GM18498 (cell line): Measurements from ENCODE around the gene MCC.

Source experiments
- ATAC-seq: cut with Tn5 transposase; IDR thresholded peaks from one replicate; pipeline ENCODE4 v1.9.1; 2021; ENCODE audit warnings: mild to moderate bottlenecking, moderate library complexity; ENCODE audit not compliant: unreplicated experiment

Gene MCC

DNA sequence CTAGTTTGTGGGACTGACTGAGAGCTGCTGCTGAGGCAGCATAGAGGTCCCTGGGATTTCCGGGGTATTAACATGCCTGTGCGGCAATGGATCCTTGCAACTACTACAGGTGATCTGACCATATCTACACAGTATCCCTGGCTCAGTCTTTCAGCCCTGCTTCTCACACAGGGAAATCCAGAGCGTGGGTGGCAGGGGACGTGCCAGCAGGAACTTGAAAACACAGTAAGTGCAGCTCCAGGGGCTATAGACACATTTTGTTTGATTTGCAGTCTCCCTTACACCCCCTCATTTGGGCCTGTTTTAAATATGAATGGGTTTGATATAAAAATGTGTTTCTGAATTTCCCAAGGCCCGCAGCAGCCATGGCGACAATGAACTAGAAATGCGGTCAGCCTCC lies 302.2 kb downstream of the MCC start:
- ATAC-seq, result no peak

DNA sequence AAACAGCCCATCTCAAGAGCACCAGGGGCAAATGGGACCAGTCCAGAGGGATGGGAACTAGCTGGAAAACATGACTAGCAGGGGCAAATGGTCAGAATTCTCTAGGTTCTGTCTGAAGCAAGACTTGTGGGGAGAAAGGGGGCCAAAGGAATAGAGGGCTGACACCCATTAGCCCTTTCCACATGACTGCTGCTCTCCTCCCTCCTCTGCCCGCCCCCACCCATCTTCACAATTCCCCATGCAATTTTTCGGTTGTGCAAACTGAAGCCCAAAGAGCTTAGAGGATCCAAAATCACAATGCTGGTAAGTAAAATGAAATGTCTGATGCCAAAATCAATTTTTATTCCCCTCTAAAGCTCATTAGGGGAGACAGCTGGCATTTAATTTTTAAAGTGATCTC lies 304.6 kb downstream of the MCC start:
- no peak for ATAC-seq

DNA sequence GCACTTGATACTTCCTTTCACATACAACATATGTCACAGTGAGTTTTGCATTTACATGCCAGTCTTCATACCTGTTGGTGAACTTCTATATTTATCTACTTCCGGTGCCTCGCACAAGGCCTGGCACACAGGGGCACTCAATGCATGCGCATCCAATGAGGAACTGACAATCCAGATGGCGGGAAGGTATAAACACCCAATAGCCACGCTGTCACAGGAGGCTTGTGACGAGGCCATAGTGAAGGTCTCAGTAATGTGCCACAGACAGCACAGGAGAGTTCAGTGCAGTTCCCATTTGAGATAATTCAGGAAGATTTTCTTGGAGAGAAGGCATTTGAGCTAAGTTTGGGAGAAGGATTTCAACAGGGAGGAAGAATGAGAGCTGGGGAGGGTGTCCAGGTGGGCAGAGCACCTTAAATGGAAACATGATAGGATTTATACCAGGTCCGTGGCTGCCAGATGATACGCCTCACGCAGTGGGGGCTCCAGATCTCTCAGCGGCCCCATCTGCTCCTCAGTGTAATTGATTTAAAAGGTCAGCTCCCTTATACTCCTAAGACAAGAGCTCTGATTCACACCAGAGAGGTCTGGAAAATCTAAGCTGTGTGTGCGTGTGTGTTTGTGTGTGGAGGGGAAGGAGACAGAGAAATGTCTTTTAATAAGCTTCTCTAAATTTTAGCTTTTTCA lies 305.5 kb downstream of the MCC start:
- ATAC-seq, result no peak

DNA sequence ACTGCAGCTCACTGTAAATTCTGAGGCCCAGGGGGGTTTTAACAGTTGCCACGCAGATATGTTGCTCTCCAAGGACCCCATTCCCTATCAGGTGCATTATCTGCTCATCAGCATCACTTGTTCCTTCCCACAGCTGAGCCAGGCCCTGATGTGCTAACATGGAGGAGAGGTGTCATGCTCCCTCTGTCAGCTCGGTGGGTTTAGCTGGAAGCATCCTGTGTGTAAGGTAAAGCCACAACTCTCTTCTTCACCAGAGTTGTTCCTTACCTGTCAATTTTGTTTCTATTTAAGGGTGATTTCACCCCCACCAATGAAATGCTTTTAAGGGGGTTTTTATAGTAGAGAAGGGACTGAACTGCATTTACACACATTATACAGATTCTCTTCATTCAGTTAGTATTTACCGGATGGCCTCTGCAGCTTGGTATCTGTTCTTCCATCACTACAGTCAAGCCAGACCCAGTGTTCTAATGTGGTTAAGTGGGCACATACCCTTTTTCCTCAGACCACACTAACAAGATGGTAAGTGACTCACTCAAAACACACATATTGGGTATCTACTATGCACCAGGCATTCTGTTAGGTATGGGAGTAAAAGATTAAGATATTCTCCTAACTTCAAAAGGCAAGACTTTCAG lies 306.3 kb downstream of the MCC start:
- no peak for ATAC-seq

DNA sequence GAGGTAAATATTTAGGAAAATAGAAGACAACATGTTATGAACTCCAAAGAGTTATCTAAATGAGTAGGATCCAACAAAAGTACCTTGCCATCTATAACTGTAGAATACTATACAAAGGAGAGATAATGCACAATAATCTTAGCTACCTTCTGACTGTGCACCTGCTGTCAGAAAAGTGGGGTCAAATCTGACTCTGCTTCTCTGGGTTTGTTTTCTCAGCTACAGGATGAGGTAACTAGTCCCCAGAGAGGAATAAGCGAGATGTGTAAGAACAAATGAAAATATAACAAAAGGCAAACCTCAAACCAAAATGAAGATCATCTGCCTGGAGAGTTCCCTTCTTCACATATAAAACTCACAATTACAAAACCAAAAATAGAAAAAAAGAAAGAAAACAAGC lies 306.8 kb downstream of the MCC start:
- no peak for ATAC-seq

DNA sequence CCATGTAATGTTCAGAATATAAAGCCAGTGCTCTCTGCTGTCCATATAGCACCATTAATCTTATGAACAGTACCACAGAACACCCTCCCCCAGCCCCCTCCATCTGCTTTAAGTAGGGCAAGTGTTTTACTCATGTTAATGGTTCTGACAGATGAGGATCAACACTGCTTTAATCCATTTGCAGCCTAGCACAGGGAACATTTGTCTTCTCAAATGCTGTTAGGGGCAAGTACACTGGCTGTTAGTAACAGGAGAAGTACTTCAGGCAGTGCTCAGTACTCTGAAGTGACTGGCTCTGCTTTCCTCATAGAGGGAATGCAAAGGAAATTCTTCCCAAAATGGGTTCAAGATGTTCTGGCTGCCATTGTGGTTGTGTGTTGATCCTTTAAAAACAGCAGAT lies 309.1 kb downstream of the MCC start:
- no peak for ATAC-seq

- no peak for ATAC-seq
These were observed 310.0 kb downstream of the MCC start for GRCh38 chr5:113178073-113178779.

DNA sequence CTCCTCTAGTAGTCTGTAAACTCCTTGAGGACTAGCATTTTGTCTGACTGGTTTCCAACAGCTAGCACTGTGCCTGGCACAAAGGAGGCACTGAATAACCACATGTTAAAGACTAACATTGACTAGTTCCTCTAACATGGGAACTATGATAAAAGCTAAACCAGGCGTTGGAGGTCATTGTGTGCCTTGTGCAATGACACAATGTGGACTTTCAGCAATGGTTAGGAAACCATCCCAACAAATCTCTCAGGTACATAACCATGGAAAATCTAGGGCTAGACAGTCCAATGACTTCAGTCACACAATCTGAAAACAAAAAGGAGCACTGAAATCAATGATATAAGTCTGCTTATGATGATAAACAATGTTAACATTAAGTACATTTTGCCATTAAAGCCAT lies 311.0 kb downstream of the MCC start:
- no peak for ATAC-seq

- no peak for ATAC-seq
These were observed 311.5 kb downstream of the MCC start for GRCh38 chr5:113176734-113177133.

DNA sequence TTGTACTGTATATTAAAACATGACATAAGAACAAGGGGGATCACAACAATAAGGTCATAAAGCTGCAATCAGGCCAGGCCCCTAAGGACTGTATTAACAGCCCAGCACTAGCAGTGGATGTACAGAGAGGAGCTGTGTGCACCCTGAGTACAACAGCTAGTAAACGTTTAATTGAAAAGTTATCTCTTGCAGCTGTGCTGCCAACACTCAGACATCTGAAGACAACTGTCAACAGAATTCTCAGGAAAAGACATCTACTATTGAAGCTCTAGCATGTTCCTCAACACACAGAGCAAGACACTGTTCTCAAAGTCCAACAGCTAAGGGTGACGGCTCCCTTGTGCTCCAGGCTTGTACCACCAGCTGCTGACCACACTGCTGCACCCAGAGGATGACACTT lies 312.1 kb downstream of the MCC start:
- no peak for ATAC-seq

GRCh38 chr5:113172231-113172826 lies 315.9 kb downstream of the MCC start:
- ATAC-seq, result peak; percentile 91

- ATAC-seq, result no peak
These were observed 316.7 kb downstream of the MCC start for GRCh38 chr5:113171520-113171919.

DNA sequence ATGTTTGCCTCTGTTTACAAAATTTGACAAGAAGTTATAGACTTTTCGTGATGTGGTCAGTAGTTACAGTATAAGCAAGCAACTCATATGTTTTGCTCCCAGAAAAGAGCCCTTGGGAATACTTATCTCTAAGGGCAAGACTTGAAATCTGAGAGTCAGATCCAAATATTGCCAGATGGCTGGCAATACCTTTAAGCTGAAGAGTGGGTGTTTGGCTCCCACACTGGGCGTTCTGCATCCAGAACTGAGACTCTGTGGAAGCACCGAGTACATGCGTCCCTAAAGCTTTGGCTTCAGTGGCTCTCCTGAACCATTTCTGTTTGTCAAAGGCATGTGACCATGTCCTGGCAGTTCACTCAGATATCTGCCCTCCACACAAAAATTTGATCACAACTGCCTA lies 317.5 kb downstream of the MCC start:
- ATAC-seq, result no peak

GRCh38 chr5:113169720-113170119 lies 318.5 kb downstream of the MCC start:
- ATAC-seq, result no peak

DNA sequence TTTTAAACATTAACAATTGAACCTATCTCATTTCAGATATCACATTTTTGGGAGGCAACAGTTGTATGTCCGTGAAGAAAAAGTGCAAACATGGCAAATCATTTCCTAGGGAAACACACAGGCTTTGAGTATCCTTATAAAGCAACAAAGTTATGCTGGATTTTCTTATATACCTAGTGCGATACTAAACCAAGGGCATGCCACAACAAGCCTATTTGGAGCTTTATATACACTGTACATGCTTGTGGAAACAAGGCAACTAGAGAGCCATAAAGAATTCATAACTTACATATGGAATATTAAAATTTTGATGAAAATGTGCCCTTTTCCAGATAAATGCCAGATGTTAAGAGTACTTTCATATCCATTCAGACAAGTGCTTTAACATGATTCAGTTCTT lies 320.3 kb downstream of the MCC start:
- no peak for ATAC-seq

GRCh38 chr5:113166852-113167366 lies 321.3 kb downstream of the MCC start:
- no peak for ATAC-seq

DNA sequence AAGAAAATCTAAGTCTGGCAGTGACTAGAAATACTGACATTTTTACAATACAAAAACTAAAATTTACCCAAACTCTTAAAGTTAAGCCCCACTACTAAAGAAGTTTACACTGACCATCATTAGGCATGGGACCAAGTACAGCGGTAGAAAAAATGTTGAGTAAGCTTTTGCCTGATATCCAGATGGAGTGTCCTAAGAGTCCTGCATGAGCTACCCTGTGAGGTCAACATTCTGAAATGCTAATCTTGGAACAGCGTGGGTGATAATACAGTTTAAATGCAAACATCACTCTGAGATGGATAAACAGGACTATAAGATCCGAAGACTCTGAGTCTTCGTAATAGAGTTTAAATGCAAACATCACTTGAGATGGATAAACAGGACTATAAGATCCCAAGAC lies 322.0 kb downstream of the MCC start:
- no peak for ATAC-seq

GRCh38 chr5:113164021-113164420 lies 324.2 kb downstream of the MCC start:
- ATAC-seq, result no peak

GRCh38 chr5:113163328-113163727 lies 324.9 kb downstream of the MCC start:
- ATAC-seq, result no peak

DNA sequence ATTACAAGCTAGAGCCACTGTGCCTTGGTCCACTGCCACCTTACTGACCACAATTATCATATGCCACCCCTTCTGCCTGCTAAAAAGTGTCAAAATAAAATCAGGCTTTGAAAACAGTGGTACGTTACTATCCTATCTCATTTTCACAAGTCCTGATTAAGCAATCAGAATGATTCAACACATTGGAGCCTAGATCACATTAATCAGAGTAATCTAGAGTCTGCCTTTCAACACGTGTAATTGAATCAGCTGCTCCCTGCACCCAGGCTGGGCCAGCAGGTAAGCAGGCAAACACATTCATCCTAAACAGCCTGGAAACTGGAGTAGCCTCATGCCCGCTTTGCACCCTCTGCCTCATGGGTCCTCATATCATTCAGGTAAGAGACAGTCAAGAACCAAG lies 325.5 kb downstream of the MCC start:
- no peak for ATAC-seq

GRCh38 chr5:113162208-113162607 lies 326.0 kb downstream of the MCC start:
- ATAC-seq, result no peak

DNA sequence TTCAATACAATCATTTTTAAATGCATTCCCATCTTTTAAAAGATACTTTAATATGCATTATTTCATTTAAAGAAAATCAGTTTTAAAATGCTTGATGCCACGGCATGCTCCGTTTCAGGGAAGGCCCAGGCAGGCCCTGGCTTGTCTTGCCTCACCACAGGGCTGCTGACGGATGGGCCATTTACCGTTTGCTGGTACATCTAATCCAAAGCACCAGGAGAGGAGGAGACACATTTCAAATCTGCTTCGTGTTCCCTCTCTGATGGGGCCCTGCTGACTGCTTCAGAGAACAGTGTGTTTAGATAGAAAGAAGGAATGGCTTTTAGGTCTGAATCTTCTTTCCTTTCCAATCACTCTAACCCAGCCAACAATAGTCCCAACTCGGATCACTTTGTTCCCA lies 326.4 kb downstream of the MCC start:
- no peak for ATAC-seq
